IMR-90 (cell line): ENCODE results near the gene ORC2. TPM values are rescaled to one million over a fixed set of nuclear protein-coding genes. Genes with fewer than 3 reads are reported as not detected.

ENCODE experiments used
- ATAC-seq: fragments of 200-7000 bp; cut with Tn5 transposase; 2 replicates; pipeline ENCODE4 v1.9.1; 2020; ENCODE audit warnings: low read depth, mild to moderate bottlenecking, moderate library complexity
- BruUV-seq: library from RNA; stranded (reverse); fragments of 400-500 nt; replicated peaks from 2 replicates; lab custom pipeline; 2021; lab: Mats Ljungman, UMichigan
- CTCF ChIA-PET: fragments of 300-600 bp; formaldehyde crosslinking; extraction: SDS; loops from one replicate; lab custom pipeline; 2021; ENCODE audit warnings: antibody characterized with exemption; lab: Yijun Ruan, JAX
- POLR2A ChIA-PET: fragments of 300-600 bp; sonication (Branson Sonifier 250); formaldehyde crosslinking; loops from one replicate; lab custom pipeline; 2022; ENCODE audit warnings: antibody characterized with exemption; ENCODE audit not compliant: unreplicated experiment; lab: Charles Lee
- DNase-seq: peaks from one replicate; pipeline ENCODE4 v3.0.0; 2013
- H2AFZ ChIP-seq: replicated peaks from 2 replicates; pipeline ENCODE3; 2013; ENCODE audit warnings: low read length, mild to moderate bottlenecking; ENCODE audit not compliant: poor library complexity
- H2AK5ac ChIP-seq: 2 replicates; pipeline ENCODE4 v1.6.1; 2013; ENCODE audit warnings: low read depth, low read length, inconsistent platforms
- H2AK9ac ChIP-seq: replicated peaks from 2 replicates; pipeline ENCODE3; 2013; ENCODE audit warnings: mild to moderate bottlenecking, low read depth, low read length, moderate library complexity; ENCODE audit not compliant: poor library complexity
- H2BK120ac ChIP-seq: 2 replicates; pipeline ENCODE4 v1.6.1; 2013; ENCODE audit warnings: low read depth, low read length, inconsistent platforms
- H2BK15ac ChIP-seq: 3 replicates; pipeline ENCODE4 v1.6.1; 2013; ENCODE audit warnings: low read depth, low read length, inconsistent platforms
- H2BK20ac ChIP-seq: 2 replicates; pipeline ENCODE4 v1.6.1; 2013; ENCODE audit warnings: low read depth, mild to moderate bottlenecking, inconsistent platforms, low read length, moderate library complexity
- H2BK5ac ChIP-seq: 2 replicates; pipeline ENCODE4 v1.6.1; 2013; ENCODE audit warnings: mild to moderate bottlenecking, low read depth, low read length, inconsistent platforms; ENCODE audit not compliant: poor library complexity, severe bottlenecking
- H3K14ac ChIP-seq: replicated peaks from 2 replicates; pipeline ENCODE4 v1.6.1; 2013; ENCODE audit warnings: low read depth, low read length, inconsistent platforms
- H3K18ac ChIP-seq: 2 replicates; pipeline ENCODE4 v1.6.1; 2013; ENCODE audit warnings: low read depth, low read length, control low read depth
- H3K23ac ChIP-seq: 2 replicates; pipeline ENCODE4 v1.6.1; 2013; ENCODE audit warnings: low read depth, low read length, inconsistent platforms
- H3K27ac ChIP-seq: 2 replicates; pipeline ENCODE4 v1.5.1; 2013; ENCODE audit warnings: mild to moderate bottlenecking, control low read depth, low read length; ENCODE audit not compliant: insufficient read depth
- H3K27me3 ChIP-seq: 2 replicates; pipeline ENCODE4 v1.6.1; 2013; ENCODE audit warnings: low read length; ENCODE audit not compliant: control insufficient read depth, insufficient read depth
- H3K36me3 ChIP-seq: 2 replicates; pipeline ENCODE4 v1.6.1; 2013; ENCODE audit warnings: low read length, mixed read lengths; ENCODE audit not compliant: control insufficient read depth, insufficient read depth
- H3K4ac ChIP-seq: 2 replicates; pipeline ENCODE4 v1.6.1; 2013; ENCODE audit warnings: low read depth, low read length, inconsistent platforms
- H3K4me1 ChIP-seq: 2 replicates; pipeline ENCODE4 v1.6.1; 2013; ENCODE audit warnings: low read length, mixed read lengths; ENCODE audit not compliant: control insufficient read depth, insufficient read depth
- H3K4me2 ChIP-seq: 2 replicates; pipeline ENCODE4 v1.6.1; 2013; ENCODE audit warnings: low read depth, mild to moderate bottlenecking, control low read depth, low read length, moderate library complexity
- H3K4me3 ChIP-seq: 2 replicates; pipeline ENCODE4 v1.5.1; 2013; ENCODE audit warnings: low read depth, mild to moderate bottlenecking, control low read depth, low read length, moderate library complexity; ENCODE audit not compliant: insufficient read depth
- H3K56ac ChIP-seq: 2 replicates; pipeline ENCODE4 v1.6.1; 2013; ENCODE audit warnings: low read length, inconsistent platforms; ENCODE audit not compliant: insufficient read depth; ENCODE audit errors: extremely low read depth
- H3K79me1 ChIP-seq, 2 experiments: 2 replicates each; pipeline ENCODE4 v1.6.1; 2013; ENCODE audit warnings: low read length in 2 of 2, inconsistent platforms in 1 of 2, low read depth in 1 of 2
- H3K9ac ChIP-seq: 2 replicates; pipeline ENCODE4 v1.6.1; 2013; ENCODE audit warnings: low read depth, low read length, control low read depth
- H3K9me1 ChIP-seq: 2 replicates; pipeline ENCODE4 v1.6.1; 2013; ENCODE audit warnings: low read length, inconsistent platforms; ENCODE audit not compliant: insufficient read depth
- H3K9me3 ChIP-seq: 2 replicates; pipeline ENCODE4 v1.6.1; 2013; ENCODE audit warnings: low read length; ENCODE audit not compliant: control insufficient read depth, insufficient read depth
- H4K20me1 ChIP-seq: 2 replicates; pipeline ENCODE4 v1.6.1; 2013; ENCODE audit warnings: low read length, inconsistent platforms; ENCODE audit not compliant: insufficient read depth
- H4K5ac ChIP-seq: 2 replicates; pipeline ENCODE4 v1.6.1; 2013; ENCODE audit warnings: mild to moderate bottlenecking, low read depth, low read length, control low read depth
- H4K8ac ChIP-seq, 2 experiments: 2 replicates each; pipeline ENCODE4 v1.6.1; 2013; ENCODE audit warnings: low read depth in 2 of 2, low read length in 2 of 2, control low read depth in 1 of 2, inconsistent platforms in 1 of 2
- H4K91ac ChIP-seq: 2 replicates; pipeline ENCODE4 v1.6.1; 2013; ENCODE audit warnings: low read depth, low read length, inconsistent platforms; ENCODE audit not compliant: insufficient read depth
- MAFK ChIP-seq: IDR thresholded peaks from 2 replicates; pipeline ENCODE4 v1.6.1; 2012; ENCODE audit warnings: low read depth, low read length, improper control_type of control experiment
- MXI1 ChIP-seq: IDR thresholded peaks from 2 replicates; pipeline ENCODE4 v1.6.1; 2012; ENCODE audit warnings: low read depth, mild to moderate bottlenecking, low read length, moderate library complexity, borderline replicate concordance
- WGBS, 2 experiments: methylation state at CpG; one replicate each; pipeline versions ENCODE4 v1.1.5 to v1.1.7; 2013; ENCODE audit warnings: missing lambda C conversion rate in 2 of 2; ENCODE audit not compliant: insufficient read length in 1 of 2; ENCODE audit errors: extremely low coverage in 2 of 2; 5-methylcytosine and 5-hydroxymethylcytosine counted together
- dilution Hi-C: fragments of 300-500 bp; cut with HindIII; formaldehyde crosslinking; loops from one replicate; pipeline ENCODE4 v1.14.3; 2018; ENCODE audit warnings: low sequenced_read_pairs; ENCODE audit not compliant: unreplicated experiment
- in situ Hi-C: fragments of 300-500 bp; cut with MboI; formaldehyde crosslinking; loops from 3 replicates; pipeline ENCODE4 v1.14.3; 2019; ENCODE audit warnings: low sequenced_read_pairs, inconsistent platforms, mixed read lengths
- intact Hi-C: fragments of 100-400 bp; cut with micrococcal nuclease; formaldehyde crosslinking; loops from 2 replicates; pipeline ENCODE4 v1.10.0; 2022
- polyA plus RNA-seq, 3 experiments: library from polyadenylated mRNA; depleted of rRNA; stranded (reverse); fragments of >200 nt; gene quantifications; 2 replicates each; pipeline ENCODE4 v1.2.3, GENCODE V29; 2012; ENCODE audit warnings: low replicate concordance in 1 of 3
- total RNA-seq: library from RNA; depleted of rRNA; stranded (reverse); fragments of >200 nt; gene quantifications from 2 replicates; pipeline ENCODE4 v1.2.3, GENCODE V29; 2012

The ORC2 gene
- total and polyA plus RNA-seq, 2 of the 4 experiments (the other 2 are of a cell fraction) = 4.4 to 10.0 TPM

GRCh38 chr2:200909958-200910357 lies 53.5 kb downstream of the ORC2 start:
- no peak overlapping the region for H3K9ac ChIP-seq
- H2BK5ac ChIP-seq = no peak overlapping the region
- H4K5ac ChIP-seq = no peak overlapping the region
- H3K9me3 ChIP-seq = no peaks in the 10 kb centered on the region
- in situ Hi-C loops = loop anchor here (5.0 kb wide), 2 partner anchors 157 to 267 kb away; no protein-coding TSS in a partner anchor
- no peaks in the 10 kb centered on the region for H4K20me1 ChIP-seq
- H2AK9ac ChIP-seq = no peak overlapping the region
- ChIA-PET CTCF (no interaction called here), POLR2A (interaction anchor here (0.7 kb wide), 1 partner anchor 28 kb away, joined by 10 read pairs; no protein-coding TSS in a partner anchor)
- no peak overlapping the region for H3K4ac ChIP-seq
- no peaks in the 10 kb centered on the region for H3K27me3 ChIP-seq
- no peak overlapping the region for H2BK15ac ChIP-seq
- no peak overlapping the region for H3K14ac ChIP-seq
- dilution Hi-C loops = no loop called here
- no peak overlapping the region for H3K27ac ChIP-seq
- no peak overlapping the region for H3K56ac ChIP-seq
- H4K8ac ChIP-seq = no peak overlapping the region
- no peak overlapping the region for H4K91ac ChIP-seq
- no peak overlapping the region for H2AK5ac ChIP-seq
- H3K4me3 ChIP-seq = no peak overlapping the region
- DNase-seq (no peak), ATAC-seq (no peak)
- no peak overlapping the region for H2AFZ ChIP-seq
- no peak overlapping the region for H3K18ac ChIP-seq
- WGBS, 2 experiments = no CpG with 5 or more reads among the region's 4 CpGs
- no peaks in the 10 kb centered on the region for H3K9me1 ChIP-seq
- BruUV-seq = no TSS peak
- peaks cover 3 to 10% of the 10 kb centered on the region in 2 experiments; a peak in 3 of 4 replicates for H3K79me1 ChIP-seq
- H3K4me1 ChIP-seq = peaks cover 2% of the 10 kb centered on the region; the same call in 1 of the 2 replicates
- no peak overlapping the region for H3K23ac ChIP-seq
- H2BK20ac ChIP-seq = no peak overlapping the region
- H2BK120ac ChIP-seq = no peak overlapping the region
- no peak overlapping the region for H3K4me2 ChIP-seq
- intact Hi-C loops = no loop called here
- no peak for TF ChIP-seq MXI1
- peak; percentile 37 for TF ChIP-seq MAFK
- peaks cover 17% of the 10 kb centered on the region for H3K36me3 ChIP-seq
